ENCODE data around the gene CRIP1. TPM values are rescaled to one million over a fixed set of nuclear protein-coding genes. Genes with fewer than 3 reads are reported as not detected.

The CRIP1 gene
- total and polyA plus RNA-seq, 2 experiments from 2014 or later = 0.80 to 8.4 TPM

GRCh38 chr14:105476097-105476830, 10.4 kb upstream of the CRIP1 start (continued):
- TF ChIP-seq ETS1 (IDR thresholded peaks at IDR 0.05) (no peak), ZNF331 (CRISPR knock-in tag; IDR thresholded peaks at IDR 0.05; ENCODE audit: low read depth) (no peak), CREB1 (CRISPR knock-in tag; IDR thresholded peaks at IDR 0.05; ENCODE audit: low read depth) (no peak), JUNB (IDR thresholded peaks at IDR 0.05; ENCODE audit: unreplicated experiment) (no peak), EZH2 (IDR thresholded peaks at IDR 0.05; ENCODE audit: low read depth, unreplicated experiment) (no peak), STAT1 (IDR thresholded peaks at IDR 0.05; ENCODE audit: unreplicated experiment) (no peak), NANOG (IDR thresholded peaks at IDR 0.05; ENCODE audit: borderline replicate concordance) (no peak)

- H3K9me3 Mint-ChIP-seq = no peaks in the 10 kb centered on the region
- H3K4me1 Mint-ChIP-seq = peaks cover 13% of the 10 kb centered on the region; the same call in 2 of the 3 replicates
- Histone ChIP-seq H3K27ac (ENCODE audit: low read depth) (no peak overlapping the region), H3K4me2 (0 out of 2 replicates have a peak overlapping the region, but pooled peaks have one; percentile 78), H3K9me2 (ENCODE audit: insufficient read depth) (no peaks in the 10 kb centered on the region), H3K27me3 (ENCODE audit: insufficient read depth) (peaks cover 73% of the 10 kb centered on the region), H3K79me2 (replicated peaks; ENCODE audit: insufficient read depth) (no peaks in the 10 kb centered on the region), H3K4me1 (ENCODE audit: insufficient read depth) (peaks cover 15% of the 10 kb centered on the region; the same call in 1 of the 2 replicates), H4K20me1 (replicated peaks; ENCODE audit: insufficient read depth) (no peaks in the 10 kb centered on the region), H2AFZ (no peak overlapping the region), H3K36me3 (ENCODE audit: insufficient read depth) (no peaks in the 10 kb centered on the region), H3F3A (replicated peaks; ENCODE audit: low read depth) (0 out of 2 replicates have a peak, but pooled peaks cover 4% of the 10 kb centered on the region), H3K4me3 (no peak overlapping the region)
- DNase-seq (ENCODE audit: low spot score) = no peak
- no peak for TF ChIP-seq ZNF462 (CRISPR knock-in tag; IDR thresholded peaks at IDR 0.05)
- TF ChIP-seq EZH2 (IDR thresholded peaks at IDR 0.05; ENCODE audit: low read depth, unreplicated experiment) = no peak
- no peak for TF ChIP-seq CTCF (conservative IDR thresholded peaks at IDR 0.05; ENCODE audit: low read depth in 2 of 2)
- TF ChIP-seq EZH2phosphoT487 (IDR thresholded peaks at IDR 0.05; ENCODE audit: unreplicated experiment) = no peak
- H3K27me3 Mint-ChIP-seq (ENCODE audit: insufficient read depth, low read depth, poor library complexity) = peaks cover 64% of the 10 kb centered on the region
- H3K27ac Mint-ChIP-seq = no peak overlapping the region
- peak overlapping the region; percentile 34; the same call in 1 of the 3 replicates for H3K4me3 Mint-ChIP-seq
- no peaks in the 10 kb centered on the region for H3K36me3 Mint-ChIP-seq (ENCODE audit: low read depth)
- no peak for ATAC-seq
Observed at GRCh38 chr14:105476831-105477659, 9.6 kb upstream of the CRIP1 start.

Data from GM23338 (cell line).